Hematopoietic multipotent progenitor cell treated with erythropoietin and hydrocortisone succinate and interleukin-3 and kit ligand, for 8 days (in vitro differentiated cells): ENCODE results near the gene PTRH1.

Experiments
- DNase-seq: peaks from one replicate; pipeline ENCODE4 v3.0.0-alpha.2; 2015

Gene PTRH1

DNA sequence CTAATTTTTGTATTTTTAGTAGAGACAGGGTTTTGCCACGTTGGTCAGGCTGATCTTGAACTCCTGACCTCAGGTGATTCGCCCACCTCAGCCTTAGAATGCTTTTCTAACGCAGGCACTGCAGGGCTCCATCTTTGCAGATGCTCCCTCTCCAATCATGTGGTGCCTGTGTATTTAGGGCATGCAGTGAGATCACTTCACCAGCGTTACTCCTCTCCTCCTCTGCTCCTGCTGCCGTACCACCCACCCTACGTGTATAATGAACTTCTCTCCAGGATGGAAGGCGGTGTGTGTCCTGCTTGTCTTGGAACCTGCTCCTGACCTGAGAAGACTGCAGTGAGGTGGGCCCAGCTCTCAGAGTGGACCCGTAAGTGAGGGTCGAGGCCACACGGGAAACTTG, 22.3 kb downstream of the PTRH1 start:
- DNase-seq, result no peak

DNA sequence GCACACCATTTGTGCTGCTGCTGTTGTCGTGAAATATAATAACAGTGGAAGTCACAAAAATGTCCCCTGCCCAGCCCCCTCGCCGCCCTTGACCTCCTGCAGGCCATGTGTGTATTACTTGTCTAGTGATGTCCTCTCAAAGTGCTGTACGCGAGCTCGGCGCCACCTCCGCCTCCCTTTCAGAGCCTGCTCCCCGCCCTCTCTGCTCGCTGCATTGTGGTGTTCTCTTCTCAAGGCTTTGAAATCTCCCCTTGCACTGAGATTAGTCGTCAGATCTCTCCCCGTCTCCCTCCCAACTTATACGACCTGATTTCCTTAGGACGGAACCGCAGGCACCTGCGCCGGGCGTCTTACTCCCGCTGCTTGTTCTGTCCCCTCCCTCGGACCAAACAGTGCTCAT, 23.4 kb downstream of the PTRH1 start:
- no peak for DNase-seq

DNA sequence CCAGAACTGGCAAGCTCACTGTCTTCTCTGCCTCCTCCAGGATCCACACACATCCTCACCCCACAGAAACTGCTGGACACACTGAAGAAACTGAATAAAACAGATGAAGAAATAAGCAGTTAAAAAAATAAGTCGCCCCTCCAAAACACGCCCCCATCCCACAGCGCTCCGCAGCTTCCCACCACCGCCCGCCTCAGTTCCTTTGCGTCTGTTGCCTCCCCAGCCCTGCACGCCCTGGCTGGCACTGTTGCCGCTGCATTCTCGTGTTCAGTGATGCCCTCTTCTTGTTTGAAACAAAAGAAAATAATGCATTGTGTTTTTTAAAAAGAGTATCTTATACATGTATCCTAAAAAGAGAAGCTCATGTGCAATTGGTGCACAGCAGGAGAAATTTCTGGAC, 24.7 kb downstream of the PTRH1 start:
- no peak for DNase-seq

DNA sequence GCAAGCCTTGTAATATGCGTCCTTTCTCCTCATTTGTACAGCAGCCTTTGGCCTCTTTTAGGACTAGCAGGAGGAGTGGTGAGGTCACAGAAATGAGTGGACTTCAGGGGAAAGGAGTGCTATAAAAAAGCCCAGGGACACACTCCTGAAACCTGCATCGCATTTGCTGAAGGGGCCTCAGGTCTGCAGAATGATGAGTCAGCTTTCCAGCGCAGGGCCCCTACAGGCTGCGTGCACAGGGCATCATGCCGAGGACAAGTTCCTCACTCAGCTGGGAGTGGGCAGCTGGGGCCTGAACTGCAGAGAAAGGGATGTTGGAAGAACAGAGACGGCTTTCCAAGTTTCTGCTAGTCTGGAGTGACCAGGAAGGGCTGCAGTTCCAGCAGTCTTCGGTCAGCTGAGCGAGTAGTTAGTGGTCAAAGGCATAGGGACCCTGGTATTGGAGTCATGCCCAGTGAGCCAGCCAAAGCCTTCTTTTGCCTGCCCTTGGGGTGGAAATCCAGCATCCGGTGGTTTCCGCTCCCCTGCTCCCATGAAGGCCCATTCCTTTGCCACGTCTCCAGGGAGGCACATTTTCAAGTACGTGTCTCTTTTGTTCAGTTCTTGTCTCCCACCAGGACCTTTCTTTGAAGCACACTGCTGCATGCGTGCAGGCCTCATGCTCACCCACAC, 26.0 kb downstream of the PTRH1 start:
- DNase-seq, result no peak

DNA sequence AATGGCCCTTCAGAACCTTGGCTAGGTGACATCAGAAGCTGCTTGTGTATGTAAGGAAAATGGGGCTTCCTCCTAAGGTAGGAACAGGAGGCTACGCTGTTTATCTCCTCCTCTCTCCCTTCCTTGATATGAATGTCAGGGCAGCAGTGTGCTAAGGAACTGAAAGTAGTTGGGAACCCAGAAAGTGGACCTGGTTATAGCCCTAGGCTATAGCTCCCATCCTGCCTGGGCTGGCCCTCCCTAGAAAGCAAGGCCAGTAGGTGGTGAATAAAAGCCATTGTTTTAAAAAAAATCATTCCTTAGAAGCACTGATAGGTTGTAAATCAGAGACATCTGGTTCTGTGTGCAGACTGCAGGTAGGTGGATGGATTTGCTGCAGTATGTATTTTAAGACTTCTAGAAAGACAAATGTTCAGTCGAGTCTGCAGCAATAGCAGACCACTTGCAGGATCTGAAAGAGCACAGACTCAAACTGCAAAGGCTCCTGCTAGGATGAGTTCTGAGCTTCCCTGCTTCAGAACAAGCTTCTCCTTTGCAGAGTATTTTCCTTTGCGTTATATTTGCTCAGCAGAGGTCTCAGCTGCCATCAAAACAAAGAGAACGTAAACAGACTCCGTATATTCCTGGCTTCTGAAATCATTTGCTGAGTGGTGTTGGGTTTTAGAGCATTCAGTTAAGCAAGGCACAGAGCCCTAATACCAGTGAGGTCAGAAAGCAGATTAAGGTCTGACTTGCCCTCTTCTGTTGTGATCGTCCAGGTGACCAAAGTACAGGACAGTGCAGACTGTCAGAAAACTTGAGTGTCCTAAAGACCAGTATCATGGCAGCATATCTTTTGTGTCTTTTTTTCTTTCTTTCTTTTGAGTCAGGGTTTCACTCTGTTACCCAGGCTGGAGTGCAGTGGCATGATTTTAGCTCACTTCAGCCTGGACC, 28.7 kb downstream of the PTRH1 start:
- DNase-seq, result no peak

DNA sequence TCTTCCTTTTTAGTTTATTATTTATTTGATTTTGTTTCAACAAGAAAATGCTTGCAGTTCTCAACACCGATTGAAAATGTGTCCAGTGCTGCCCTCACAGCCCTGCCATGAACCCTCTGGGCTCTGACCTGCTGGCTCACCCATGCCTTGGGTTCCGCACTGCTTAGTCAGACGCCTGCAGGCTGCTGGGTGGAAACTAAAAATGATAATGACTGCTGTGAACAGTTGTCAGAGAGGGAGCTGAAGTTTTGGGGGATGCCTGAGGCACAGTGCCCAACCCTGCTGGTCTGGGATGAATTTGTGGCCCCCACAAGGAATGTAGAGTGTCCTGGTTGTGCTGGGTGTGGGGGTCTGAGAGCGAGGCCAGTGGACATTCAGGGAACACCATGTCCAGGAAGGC, 30.9 kb downstream of the PTRH1 start:
- no peak for DNase-seq

DNA sequence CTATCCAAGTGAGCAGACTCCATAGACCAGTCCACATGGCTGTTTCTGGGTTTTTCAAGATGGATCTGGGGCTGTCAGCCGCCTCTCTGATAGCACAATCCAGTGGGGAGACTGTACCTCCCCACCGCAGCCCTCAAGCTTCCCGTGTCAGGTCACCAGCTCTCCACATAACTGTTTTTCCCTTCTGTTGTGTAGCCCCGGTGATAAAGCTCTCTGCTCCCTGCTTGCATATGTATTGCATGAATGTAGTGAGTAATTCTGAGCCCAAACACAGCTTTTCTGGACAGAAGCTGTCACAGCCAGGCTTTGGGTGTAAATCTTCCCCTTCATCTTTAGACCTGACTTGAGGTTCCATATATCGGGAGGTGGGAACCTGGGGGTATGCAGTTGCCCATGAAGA, 31.7 kb downstream of the PTRH1 start:
- DNase-seq, result no peak

DNA sequence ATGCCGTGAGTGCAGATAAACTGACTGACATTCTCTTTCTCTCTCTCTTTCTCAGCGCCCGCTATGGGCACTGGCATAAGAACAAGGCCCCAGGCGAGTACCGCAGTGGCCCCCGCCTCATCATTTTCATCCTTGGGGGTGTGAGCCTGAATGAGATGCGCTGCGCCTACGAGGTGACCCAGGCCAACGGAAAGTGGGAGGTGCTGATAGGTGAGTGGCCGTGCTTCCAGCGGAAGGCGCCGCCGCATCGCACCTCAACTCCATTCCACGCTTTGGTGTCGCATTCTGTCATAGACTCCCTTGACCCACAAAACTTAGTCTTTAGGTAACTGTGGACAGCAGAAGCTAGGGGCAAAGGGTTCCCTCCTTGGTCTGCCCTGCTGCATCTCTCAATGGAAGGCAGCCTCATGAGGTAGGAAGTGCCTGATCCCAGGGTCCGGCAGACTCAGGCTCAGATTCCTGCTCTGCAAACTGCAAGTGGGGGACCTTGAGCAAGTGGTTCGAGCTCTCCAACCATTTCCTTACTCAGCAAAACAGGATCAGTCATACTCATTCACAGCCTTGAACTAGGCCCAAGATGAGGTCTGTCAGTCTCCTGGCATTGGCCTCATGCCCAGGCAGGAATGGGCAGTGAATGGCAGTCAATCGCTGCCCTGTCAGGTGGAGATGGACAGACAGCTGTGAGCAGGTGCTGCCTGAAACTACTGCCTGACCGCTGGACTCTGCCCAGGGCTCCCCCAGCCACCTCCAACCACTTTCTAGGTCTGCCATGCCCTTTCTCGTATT, 32.9 kb downstream of the PTRH1 start:
- no peak for DNase-seq

DNA sequence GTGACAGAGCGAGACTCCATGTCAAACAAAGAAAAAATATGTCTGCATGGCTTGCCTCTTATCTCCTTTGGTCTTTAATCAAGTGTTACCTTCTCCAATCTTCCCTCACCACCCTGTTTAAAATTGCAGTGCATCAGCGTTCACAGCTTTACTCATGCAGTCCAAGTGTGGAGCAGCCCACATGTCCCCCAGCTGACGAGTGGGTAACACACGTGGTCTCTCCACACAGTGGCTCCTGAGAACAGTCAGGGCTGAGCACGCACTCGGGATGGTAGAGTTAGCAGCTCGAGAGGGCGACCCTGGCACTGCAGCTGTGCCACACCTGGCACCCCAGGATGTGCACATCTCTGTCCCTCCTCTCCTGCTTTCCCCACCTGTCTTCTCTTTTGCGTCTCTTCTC, 34.6 kb downstream of the PTRH1 start:
- no peak for DNase-seq

DNA sequence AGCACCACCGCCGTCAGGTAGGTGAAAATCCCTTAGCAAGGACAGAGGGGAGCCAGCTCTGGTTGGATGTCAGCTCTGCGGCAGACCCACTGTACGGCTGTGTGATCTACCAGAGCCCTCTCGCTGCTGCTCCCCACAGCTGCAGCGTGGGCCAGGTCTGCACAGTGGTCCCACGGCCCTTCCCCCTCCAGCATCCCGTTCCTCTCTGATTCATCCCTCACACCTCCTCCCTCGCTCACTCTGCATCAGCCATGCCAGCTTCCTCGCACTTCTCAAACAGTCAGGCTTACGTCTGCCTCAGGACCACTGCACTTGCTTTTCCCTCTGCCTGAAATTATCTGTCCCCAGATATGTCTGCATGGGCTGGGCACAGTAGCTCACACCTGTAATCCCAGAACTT, 35.2 kb downstream of the PTRH1 start:
- no peak for DNase-seq

DNA sequence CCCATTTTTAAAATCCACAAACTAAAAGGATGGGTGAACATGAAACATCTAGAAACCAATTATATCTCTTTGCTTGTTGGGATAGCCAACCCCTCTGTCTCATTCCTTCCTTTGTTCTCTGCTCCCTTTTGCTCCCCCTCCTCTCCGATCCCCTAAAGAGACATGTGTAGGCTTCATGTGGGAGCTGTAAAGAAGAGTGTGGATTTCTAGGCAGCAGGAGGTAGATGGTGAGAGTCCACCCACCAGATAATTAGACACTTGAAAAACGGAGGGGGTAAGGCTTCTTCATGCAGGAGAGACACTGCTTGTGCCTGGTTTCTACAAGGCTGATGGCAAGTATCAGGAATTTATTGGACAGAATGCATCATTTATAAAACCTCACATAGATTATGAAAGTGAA, 36.0 kb downstream of the PTRH1 start:
- no peak for DNase-seq

DNA sequence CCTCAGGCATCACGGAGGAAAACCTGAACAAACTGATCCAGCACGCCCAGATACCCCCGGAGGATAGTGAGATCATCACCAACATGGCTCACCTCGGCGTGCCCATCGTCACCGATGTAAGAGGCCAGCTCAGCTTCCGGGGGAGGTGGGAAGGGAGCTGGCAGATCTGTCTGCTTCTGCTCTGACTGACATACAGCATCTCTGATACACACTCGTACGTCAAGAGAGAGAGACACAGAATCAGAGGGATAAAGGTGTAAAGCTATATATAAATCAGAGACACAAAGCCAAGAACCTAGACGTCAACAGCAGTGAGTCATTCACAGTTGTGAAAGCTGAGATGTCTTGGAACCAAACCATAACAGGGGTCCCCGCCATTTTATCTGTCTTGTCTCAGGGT, 38.8 kb downstream of the PTRH1 start:
- no peak for DNase-seq

DNA sequence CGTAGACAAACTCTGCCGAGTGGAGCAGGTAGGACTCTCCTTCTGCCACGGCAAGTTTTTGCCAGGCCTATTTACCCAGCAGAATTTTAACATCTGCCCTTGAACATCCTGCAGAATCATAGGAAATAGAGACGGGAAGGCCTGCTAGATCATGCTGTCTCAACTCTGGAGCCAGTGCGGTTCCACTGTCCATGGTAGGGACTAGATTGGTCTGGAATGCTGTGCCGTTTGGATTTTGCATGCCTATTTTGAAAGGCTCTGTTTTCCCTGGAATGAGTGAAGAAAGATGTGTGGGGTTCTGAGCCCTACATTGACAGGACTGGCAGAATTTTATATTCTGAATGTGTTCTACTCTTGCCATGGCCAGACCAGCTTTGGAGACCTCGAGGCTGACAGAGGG, 42.2 kb downstream of the PTRH1 start:
- no peak for DNase-seq

DNA sequence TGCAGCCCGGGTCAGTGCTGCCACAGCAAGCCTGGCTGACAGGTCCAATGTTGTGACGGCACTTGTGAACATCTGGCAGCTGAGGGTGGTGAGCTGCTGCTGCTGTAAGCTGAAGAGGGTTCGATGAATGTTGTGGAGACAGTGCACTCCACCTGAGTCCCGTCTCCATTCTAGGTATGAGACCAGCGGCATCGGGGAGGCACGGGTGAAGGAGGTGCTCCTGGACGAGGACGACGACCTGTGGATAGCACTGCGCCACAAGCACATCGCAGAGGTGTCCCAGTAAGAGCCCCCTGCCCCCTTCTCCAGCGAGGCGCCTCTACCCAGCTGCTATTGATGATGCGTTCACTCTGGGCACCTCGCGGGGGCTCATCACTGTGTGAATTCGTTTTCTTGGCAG, 47.6 kb downstream of the PTRH1 start:
- no peak for DNase-seq

DNA sequence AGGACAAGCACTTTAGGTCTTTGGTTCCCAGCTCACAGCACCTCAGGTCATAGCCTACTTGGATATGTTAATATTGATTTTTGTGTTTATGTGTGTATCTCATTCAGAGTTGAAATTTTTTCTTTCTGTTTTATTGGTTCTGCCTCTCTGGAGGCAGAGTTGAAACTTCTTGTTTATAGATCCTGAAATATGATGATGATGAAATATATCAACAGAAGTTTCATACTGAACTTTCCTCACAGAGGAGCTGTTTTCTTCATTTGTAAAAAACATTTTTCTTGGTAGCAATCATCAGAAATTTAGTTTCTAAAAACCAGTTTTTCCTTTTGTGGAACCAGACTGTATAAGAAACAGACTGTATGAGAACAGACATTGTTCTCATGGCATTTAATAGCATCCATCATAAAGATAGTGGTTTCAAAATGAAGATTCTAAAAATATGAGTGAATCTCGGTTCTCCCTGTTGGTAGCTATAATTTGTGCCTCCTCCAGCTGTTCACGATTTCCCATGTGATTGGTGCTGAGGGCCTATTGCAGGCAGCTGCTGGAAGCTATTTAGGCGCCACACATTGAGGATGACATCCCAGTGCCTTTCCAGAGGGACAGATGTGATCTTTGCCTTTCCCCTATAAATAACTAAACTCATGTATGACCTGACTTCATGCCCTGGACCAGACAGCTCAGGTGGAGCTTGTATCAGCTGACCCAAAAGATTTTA, 48.2 kb downstream of the PTRH1 start:
- no peak for DNase-seq

DNA sequence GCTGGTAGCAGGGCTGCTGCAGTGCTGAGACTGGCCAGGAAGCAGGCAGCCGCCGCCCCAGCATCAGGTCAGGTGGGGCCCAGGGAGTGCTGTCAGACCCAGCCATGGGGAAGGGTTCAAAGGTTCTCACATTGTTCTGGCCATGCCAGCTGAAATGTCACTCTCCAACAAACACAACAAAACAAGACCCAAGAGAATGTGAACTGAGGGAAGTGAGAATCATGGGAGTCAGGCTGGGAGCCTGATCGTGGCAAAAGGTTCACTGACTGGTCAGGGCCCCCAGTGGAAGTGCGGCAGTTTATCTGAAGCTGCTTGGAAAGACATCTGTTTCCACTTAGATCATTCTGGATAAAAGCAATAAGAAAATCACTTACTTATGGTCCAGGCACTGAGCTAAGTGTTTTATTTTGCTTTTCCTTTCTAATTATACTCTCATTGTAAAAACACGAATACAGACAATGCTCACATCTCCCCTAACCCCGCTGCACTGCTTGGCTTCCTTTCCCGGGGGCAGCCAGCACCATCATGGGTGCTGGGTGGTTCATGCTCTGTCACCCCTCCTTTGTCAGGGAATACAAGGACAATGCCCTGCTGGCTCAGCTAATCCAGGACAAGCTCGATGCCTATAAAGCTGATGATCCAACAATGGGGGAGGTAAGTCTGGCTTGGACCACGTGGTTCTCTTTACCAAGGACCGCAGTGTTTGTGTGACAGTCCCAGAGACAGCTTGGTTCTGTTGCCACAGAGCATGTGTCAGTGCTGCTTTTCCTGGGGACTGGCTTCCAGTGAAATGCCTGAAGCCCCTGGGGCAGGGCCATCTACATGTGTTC, 50.6 kb downstream of the PTRH1 start:
- no peak for DNase-seq

DNA sequence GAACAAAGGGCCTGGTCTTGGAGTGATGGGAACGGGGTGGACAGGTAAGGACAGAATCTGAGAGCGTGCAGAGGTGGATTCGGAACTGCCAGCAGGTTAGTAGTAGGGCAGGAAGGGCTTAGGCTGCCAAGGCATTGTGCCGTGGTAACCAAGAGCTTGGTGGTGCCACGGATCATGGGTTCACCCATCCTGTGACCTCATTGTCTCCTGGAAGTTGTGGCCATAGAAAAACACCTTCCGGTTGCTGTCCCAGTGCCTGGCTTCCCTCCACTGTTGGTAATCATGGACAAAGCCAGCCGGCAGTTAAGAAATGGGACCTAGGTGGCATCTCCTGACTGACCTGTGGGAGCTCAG, 51.2 kb downstream of the PTRH1 start:
- no peak for DNase-seq
